Neuronal stem cell (in vitro differentiated cells): ENCODE measurements around the gene RNF167. TPM values are rescaled to one million over a fixed set of nuclear protein-coding genes. Genes with fewer than 3 reads are reported as not detected.

Experiments
- DNase-seq: peaks from one replicate; pipeline ENCODE4 v3.0.0-alpha.2; 2013; ENCODE audit warnings: low spot score
- H2AFZ ChIP-seq: one replicate; pipeline ENCODE4 v1.6.1; 2013; ENCODE audit warnings: mild to moderate bottlenecking, low read length, inconsistent platforms
- H2AK5ac ChIP-seq: 2 replicates; pipeline ENCODE4 v1.6.1; 2013; ENCODE audit warnings: low read depth, mild to moderate bottlenecking, inconsistent platforms, low read length, moderate library complexity, mixed read lengths
- H2BK120ac ChIP-seq: 2 replicates; pipeline ENCODE4 v1.6.1; 2013; ENCODE audit warnings: low read depth, mild to moderate bottlenecking, inconsistent platforms, low read length, moderate library complexity, mixed read lengths
- H2BK12ac ChIP-seq: one replicate; pipeline ENCODE4 v1.6.1; 2013; ENCODE audit warnings: low read length, inconsistent platforms
- H2BK15ac ChIP-seq: 2 replicates; pipeline ENCODE4 v1.6.1; 2013; ENCODE audit warnings: mild to moderate bottlenecking, low read length, inconsistent platforms, mixed read lengths
- H2BK5ac ChIP-seq: one replicate; pipeline ENCODE4 v1.6.1; 2013; ENCODE audit warnings: inconsistent platforms, mild to moderate bottlenecking, low read length, moderate library complexity
- H3K14ac ChIP-seq: one replicate; pipeline ENCODE4 v1.6.1; 2013; ENCODE audit warnings: low read length, inconsistent platforms
- H3K18ac ChIP-seq: 2 replicates; pipeline ENCODE4 v1.6.1; 2013; ENCODE audit warnings: low read length, inconsistent platforms
- H3K23ac ChIP-seq: 2 replicates; pipeline ENCODE4 v1.6.1; 2013; ENCODE audit warnings: low read depth, mild to moderate bottlenecking, mixed read lengths, low read length, inconsistent platforms; ENCODE audit not compliant: poor library complexity
- H3K27ac ChIP-seq: replicated peaks from 3 replicates; pipeline ENCODE4 v1.5.1; 2013; ENCODE audit warnings: low read length, inconsistent platforms
- H3K27me3 ChIP-seq, 3 experiments: 2 replicates each; pipeline ENCODE4 v1.6.1; 2013; ENCODE audit warnings: low read length in 3 of 3, mild to moderate bottlenecking in 2 of 3, inconsistent platforms in 1 of 3, low read depth in 1 of 3, mixed read lengths in 1 of 3, moderate library complexity in 1 of 3; ENCODE audit not compliant: control insufficient read depth in 3 of 3, insufficient read depth in 3 of 3
- H3K36me3 ChIP-seq, 2 donors: replicated peaks in 1 of 2; 2 replicates each; pipeline ENCODE4 v1.6.1; 2013; ENCODE audit warnings: low read length in 2 of 2; ENCODE audit not compliant: control insufficient read depth in 2 of 2, insufficient read depth in 2 of 2
- H3K4ac ChIP-seq: 2 replicates; pipeline ENCODE4 v1.6.1; 2013; ENCODE audit warnings: inconsistent platforms, mild to moderate bottlenecking, low read length, moderate library complexity
- H3K4me1 ChIP-seq, 2 donors: 1 replicate in 1 of 2; 2 replicates in 1 of 2; pipeline ENCODE4 v1.6.1; 2013; ENCODE audit warnings: low read length in 2 of 2, low read depth in 1 of 2; ENCODE audit not compliant: control insufficient read depth in 2 of 2, insufficient read depth in 1 of 2
- H3K4me2 ChIP-seq: one replicate; pipeline ENCODE4 v1.6.1; 2013; ENCODE audit warnings: mild to moderate bottlenecking, low read length, inconsistent platforms; ENCODE audit not compliant: insufficient read depth, poor library complexity, severe bottlenecking
- H3K4me3 ChIP-seq, 2 donors: 2 replicates each; pipeline ENCODE4 v1.5.1; 2013; ENCODE audit warnings: low read length in 2 of 2, mild to moderate bottlenecking in 2 of 2, inconsistent platforms in 1 of 2, moderate library complexity in 1 of 2
- H3K79me1 ChIP-seq: one replicate; pipeline ENCODE4 v1.6.1; 2013; ENCODE audit warnings: low read depth, mild to moderate bottlenecking, inconsistent platforms, low read length, moderate library complexity
- H3K9ac ChIP-seq: one replicate; pipeline ENCODE4 v1.6.1; 2013; ENCODE audit warnings: mild to moderate bottlenecking, low read depth, low read length, inconsistent platforms; ENCODE audit not compliant: poor library complexity
- H3K9me3 ChIP-seq, 2 donors: replicated peaks in 1 of 2; 2 replicates each; pipeline versions ENCODE3 to v1.6.1; 2013; ENCODE audit warnings: low read length in 2 of 2, mild to moderate bottlenecking in 2 of 2, inconsistent platforms in 1 of 2, low read depth in 1 of 2, mixed read lengths in 1 of 2, moderate library complexity in 1 of 2; ENCODE audit not compliant: control insufficient read depth in 2 of 2, insufficient read depth in 1 of 2
- H4K8ac ChIP-seq: one replicate; pipeline ENCODE4 v1.6.1; 2013; ENCODE audit warnings: low read depth, mild to moderate bottlenecking, inconsistent platforms, low read length, moderate library complexity
- H4K91ac ChIP-seq: one replicate; pipeline ENCODE4 v1.6.1; 2013; ENCODE audit warnings: low read length, low read depth, mild to moderate bottlenecking, inconsistent platforms; ENCODE audit not compliant: poor library complexity
- WGBS, 2 donors: extraction: QIAGEN DNeasy Blood & Tissue Kit; methylation state at CpG; one replicate each; pipeline ENCODE4 v1.1.7; 2013; ENCODE audit warnings: missing lambda C conversion rate in 2 of 2, mixed read lengths in 1 of 2; ENCODE audit not compliant: insufficient read length in 2 of 2, insufficient replicate concordance in 1 of 2; ENCODE audit errors: extremely low coverage in 2 of 2; 5-methylcytosine and 5-hydroxymethylcytosine counted together
- polyA plus RNA-seq, 2 experiments: library from polyadenylated mRNA; stranded (reverse); fragments of 200-250 nt; gene quantifications; one replicate each; pipeline ENCODE4 v1.2.3, GENCODE V29; 2013

RNF167 gene
- 110 TPM for polyA plus RNA-seq (2013, experiment 1 of 2)
- 109 TPM for polyA plus RNA-seq (2013, experiment 2 of 2)

GRCh38 chr17:4939796-4940554 lies at the start of gene RNF167, which contains the start of gene SLC25A11:
RNF167 (plus strand) TSS chr17:4940268; CDS start chr17:4940910, 642 bp downstream.
SLC25A11 (minus strand) TSS chr17:4940046; CDS start chr17:4939910, 136 bp downstream.
- no peak within 1 kb of the TSS for H4K8ac ChIP-seq
- peak within 1 kb of the TSS; percentile 90 for H2AFZ ChIP-seq
- H3K4me2 ChIP-seq, result peak within 1 kb of the TSS; percentile 95
- peak within 1 kb of the TSS; percentile 95 for H3K27ac ChIP-seq
- peaks cover 9 to 12% of the 10 kb centered on the region in 2 donors for H3K4me1 ChIP-seq
- H3K9ac ChIP-seq, result peak within 1 kb of the TSS; percentile 95
- no peaks in the 10 kb centered on the region for H3K27me3 ChIP-seq
- H2BK5ac ChIP-seq, result peak within 1 kb of the TSS; percentile 8
- H3K23ac ChIP-seq, result peak within 1 kb of the TSS; percentile 87
- H2BK120ac ChIP-seq, result peak within 1 kb of the TSS; percentile 65
- H3K9me3 ChIP-seq, result no peaks in the 10 kb centered on the region
- peak within 1 kb of the TSS; percentile 42 for H3K14ac ChIP-seq
- no CpG with 5 or more reads among the region's 72 CpGs for WGBS, 2 donors
- peaks cover 44 to 68% of the 10 kb centered on the region in 2 donors for H3K36me3 ChIP-seq
- H3K18ac ChIP-seq, result peak within 1 kb of the TSS; percentile 95
- peak; percentile 99 for DNase-seq
- peak within 1 kb of the TSS; percentile 53 for H3K4ac ChIP-seq
- peaks cover 19% of the 10 kb centered on the region for H3K79me1 ChIP-seq
- peak within 1 kb of the TSS; percentile 93 to 95 for H3K4me3 ChIP-seq
- no peak within 1 kb of the TSS for H4K91ac ChIP-seq
- H2BK15ac ChIP-seq, result peak within 1 kb of the TSS; percentile 89
- H2AK5ac ChIP-seq, result peak within 1 kb of the TSS; percentile 88
- H2BK12ac ChIP-seq, result no peak within 1 kb of the TSS

DNA sequence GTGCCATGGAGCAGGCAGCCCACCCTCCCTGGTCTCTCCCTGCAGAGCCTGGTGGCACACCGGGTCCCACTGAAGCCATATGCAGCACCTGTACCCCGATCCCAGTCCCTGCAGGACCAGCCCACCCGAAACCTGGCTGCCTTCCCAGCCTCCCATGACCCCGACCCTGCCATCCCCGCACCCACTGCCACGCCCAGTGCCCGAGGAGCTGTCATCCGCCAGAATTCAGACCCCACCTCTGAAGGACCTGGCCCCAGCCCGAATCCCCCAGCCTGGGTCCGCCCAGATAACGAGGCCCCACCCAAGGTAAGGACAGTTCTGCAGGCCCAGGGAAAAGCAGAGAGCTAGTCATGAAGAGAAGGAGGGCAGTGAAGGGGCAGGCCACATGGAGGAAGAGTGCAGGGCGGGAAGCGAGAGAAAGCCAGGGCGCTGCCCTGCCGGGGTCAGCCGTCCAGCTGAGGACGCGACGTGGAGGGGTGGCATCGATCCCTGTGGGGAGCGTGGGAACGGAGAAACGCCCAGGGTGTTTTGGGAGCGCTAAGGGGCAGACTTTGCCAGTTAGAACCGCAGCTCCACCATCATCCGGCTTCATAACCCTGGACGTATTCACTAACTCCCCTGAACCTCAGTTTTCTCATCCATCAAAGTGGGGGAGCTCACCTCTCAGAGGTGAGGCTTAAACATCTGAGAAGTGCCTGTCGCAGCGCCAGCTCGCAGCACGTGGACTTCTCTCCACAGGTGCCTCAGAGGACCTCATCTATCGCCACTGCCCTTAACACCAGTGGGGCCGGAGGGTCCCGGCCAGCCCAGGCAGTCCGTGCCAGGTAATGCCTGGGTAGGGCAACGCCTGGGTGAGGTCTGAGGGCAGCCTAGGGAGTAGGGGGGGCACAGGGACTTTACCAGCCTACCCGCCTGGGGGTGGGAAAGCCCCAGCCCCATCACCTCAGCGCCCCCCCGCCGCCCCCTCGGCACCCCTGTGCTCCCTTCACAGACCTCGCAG lies 48.4 kb upstream of the RNF167 start:
- no peak overlapping the region for H3K18ac ChIP-seq
- peaks cover 52 to 85% of the 10 kb centered on the region in 2 donors for H3K36me3 ChIP-seq
- no peaks in the 10 kb centered on the region for H3K27me3 ChIP-seq
- H3K27ac ChIP-seq, result no peak overlapping the region
- no peaks in the 10 kb centered on the region for H3K4me1 ChIP-seq
- H4K91ac ChIP-seq, result no peak overlapping the region
- H2BK120ac ChIP-seq, result no peak overlapping the region
- H4K8ac ChIP-seq, result no peak overlapping the region
- WGBS, 2 donors, result no CpG with 5 or more reads among the region's 42 CpGs
- no peak for DNase-seq
- no peak overlapping the region for H2BK12ac ChIP-seq
- H3K4me3 ChIP-seq, result peak overlapping the region in 1 of 2 donors; percentile 38
- no peak overlapping the region for H3K14ac ChIP-seq
- H3K9me3 ChIP-seq, result no peaks in the 10 kb centered on the region
- H3K9ac ChIP-seq, result peak overlapping the region; percentile 70
- no peak overlapping the region for H2BK5ac ChIP-seq
- peak overlapping the region; percentile 11 for H3K23ac ChIP-seq
- no peak overlapping the region for H2BK15ac ChIP-seq
- no peak overlapping the region for H2AK5ac ChIP-seq
- no peak overlapping the region for H3K4me2 ChIP-seq
- peaks cover 4% of the 10 kb centered on the region for H3K79me1 ChIP-seq
- H3K4ac ChIP-seq, result no peak overlapping the region
- H2AFZ ChIP-seq, result no peak overlapping the region

DNA sequence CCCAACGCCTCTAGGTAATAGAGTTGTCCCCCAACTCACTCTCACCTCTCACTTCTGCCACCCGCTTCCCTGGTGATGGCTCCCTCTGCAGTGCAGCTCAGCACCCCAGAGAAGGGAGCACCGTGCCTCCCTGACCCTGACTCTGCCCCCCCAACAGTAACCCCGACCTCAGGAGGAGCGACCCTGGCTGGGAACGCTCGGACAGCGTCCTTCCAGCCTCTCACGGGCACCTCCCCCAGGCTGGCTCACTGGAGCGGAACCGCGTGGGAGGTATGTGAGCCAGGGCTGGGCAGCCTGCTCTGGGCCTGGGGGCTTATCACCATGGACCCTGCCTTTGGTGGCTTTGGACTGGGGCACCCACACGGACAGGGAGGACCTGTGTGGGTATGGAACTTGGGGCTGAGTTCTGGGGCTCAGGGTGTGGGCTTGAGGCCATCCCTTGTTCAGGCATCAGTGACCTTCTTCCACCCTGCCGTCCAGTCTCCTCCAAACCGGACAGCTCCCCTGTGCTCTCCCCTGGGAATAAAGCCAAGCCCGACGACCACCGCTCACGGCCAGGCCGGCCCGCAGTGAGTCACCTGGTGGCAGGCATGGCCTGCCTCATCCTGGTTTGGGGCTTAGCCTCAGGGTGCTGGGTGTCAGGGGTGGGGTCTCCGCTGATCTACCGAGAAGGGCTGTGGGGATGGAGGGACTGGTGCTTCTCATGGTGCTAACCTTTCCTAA lies 47.4 kb upstream of the RNF167 start:
- WGBS, 2 donors, result no CpG with 5 or more reads among the region's 23 CpGs
- Histone ChIP-seq H4K91ac (no peak overlapping the region), H3K9me3 (no peaks in the 10 kb centered on the region), H3K4ac (no peak overlapping the region), H2BK5ac (peak overlapping the region; percentile 42), H3K18ac (no peak overlapping the region), H3K23ac (peak overlapping the region; percentile 8), H3K27me3 (no peaks in the 10 kb centered on the region), H3K4me3 (no peak overlapping the region), H2BK12ac (no peak overlapping the region), H3K79me1 (peaks cover 4% of the 10 kb centered on the region), H3K14ac (no peak overlapping the region), H2AK5ac (no peak overlapping the region), H3K4me1 (no peaks in the 10 kb centered on the region), H3K4me2 (no peak overlapping the region), H4K8ac (no peak overlapping the region), H3K9ac (peak overlapping the region; percentile 70), H3K36me3 (peaks cover 50 to 85% of the 10 kb centered on the region in 2 donors), H2BK120ac (no peak overlapping the region), H2BK15ac (no peak overlapping the region), H2AFZ (no peak overlapping the region), H3K27ac (no peak overlapping the region)
- DNase-seq, result no peak
